Measurements from ENCODE around the gene SYT8. TPM values are rescaled to one million over a fixed set of nuclear protein-coding genes. Genes with fewer than 3 reads are reported as not detected.
"Not testable (repeated sequence)": the region's sequence is repeated elsewhere in the genome, so short reads cannot be mapped to it uniquely, and the experiment has no call there.

SYT8 gene
- total RNA-seq, 1 experiment from 2014 or later, result 308 TPM

GRCh38 chr11:1797391-1798125, 37.2 kb upstream of the SYT8 start:
- DNase-seq (ENCODE audit: unreplicated experiment), result no peak
- intact Hi-C loops (cut with micrococcal nuclease), result no loop called here
- H3K36me3 Mint-ChIP-seq (ENCODE audit: insufficient read depth, unreplicated experiment), result no peaks in the 10 kb centered on the region
- ChIA-PET POLR2A (no interaction called here), CTCF (interaction anchor here (0.7 to 1.2 kb wide), 2 partner anchors 353 to 1108 kb away, joined by 3 read pairs; no protein-coding TSS in a partner anchor)
- H3K27ac Mint-ChIP-seq (ENCODE audit: low read depth, unreplicated experiment), result no peak overlapping the region
- no TSS peak for BruUV-seq (replicated peaks)
- no peak for TF ChIP-seq CTCF (IDR thresholded peaks at IDR 0.05; ENCODE audit: unreplicated experiment)
- peaks cover 12% of the 10 kb centered on the region for H3K27me3 Mint-ChIP-seq (ENCODE audit: insufficient read depth, unreplicated experiment)
- H3K4me1 Mint-ChIP-seq (ENCODE audit: insufficient read depth, unreplicated experiment), result peaks cover 7% of the 10 kb centered on the region
- H3K4me3 Mint-ChIP-seq (ENCODE audit: unreplicated experiment), result no peak overlapping the region
- H3K9me3 Mint-ChIP-seq (ENCODE audit: unreplicated experiment), result no peaks in the 10 kb centered on the region

GRCh38 chr11:1803246-1803645, 31.5 kb upstream of the SYT8 start:
- no TSS peak for BruUV-seq (replicated peaks)
- TF ChIP-seq CTCF (IDR thresholded peaks at IDR 0.05; ENCODE audit: unreplicated experiment), result no peak
- POLR2A ChIA-PET, result no interaction called here
- H3K36me3 Mint-ChIP-seq (ENCODE audit: insufficient read depth, unreplicated experiment), result peaks cover 6% of the 10 kb centered on the region
- H3K4me3 Mint-ChIP-seq (ENCODE audit: unreplicated experiment), result no peak overlapping the region
- CTCF ChIA-PET, result no interaction called here
- no peak overlapping the region for H3K27ac Mint-ChIP-seq (ENCODE audit: low read depth, unreplicated experiment)
- DNase-seq (ENCODE audit: unreplicated experiment), result no peak
- H3K4me1 Mint-ChIP-seq (ENCODE audit: insufficient read depth, unreplicated experiment), result no peaks in the 10 kb centered on the region
- H3K9me3 Mint-ChIP-seq (ENCODE audit: unreplicated experiment), result no peaks in the 10 kb centered on the region
- intact Hi-C loops (cut with micrococcal nuclease), result no loop called here
- H3K27me3 Mint-ChIP-seq (ENCODE audit: insufficient read depth, unreplicated experiment), result no peaks in the 10 kb centered on the region

GRCh38 chr11:1803835-1804519, 30.8 kb upstream of the SYT8 start:
- BruUV-seq (replicated peaks); H3K4me1 Mint-ChIP-seq (ENCODE audit: insufficient read depth, unreplicated experiment); intact Hi-C loops (cut with micrococcal nuclease); H3K9me3 Mint-ChIP-seq (ENCODE audit: unreplicated experiment); H3K4me3 Mint-ChIP-seq (ENCODE audit: unreplicated experiment); H3K27ac Mint-ChIP-seq (ENCODE audit: low read depth, unreplicated experiment); H3K27me3 Mint-ChIP-seq (ENCODE audit: insufficient read depth, unreplicated experiment); DNase-seq (ENCODE audit: unreplicated experiment); H3K36me3 Mint-ChIP-seq (ENCODE audit: insufficient read depth, unreplicated experiment): not testable (repeated sequence)
- CTCF ChIA-PET, result interaction anchor here (1.4 kb wide), 1 partner anchor 151 kb away, joined by 4 read pairs; no protein-coding TSS in a partner anchor
- POLR2A ChIA-PET, result interaction anchor here (0.6 to 1.8 kb wide), 3 partner anchors 10 to 42 kb away, joined by 3 to 4 read pairs (median 4); no protein-coding TSS in a partner anchor

GRCh38 chr11:1805525-1805924, 29.3 kb upstream of the SYT8 start:
- H3K4me3 Mint-ChIP-seq (ENCODE audit: unreplicated experiment), result no peak overlapping the region
- H3K27ac Mint-ChIP-seq (ENCODE audit: low read depth, unreplicated experiment), result no peak overlapping the region
- no peaks in the 10 kb centered on the region for H3K27me3 Mint-ChIP-seq (ENCODE audit: insufficient read depth, unreplicated experiment)
- DNase-seq (ENCODE audit: unreplicated experiment), result no peak
- H3K36me3 Mint-ChIP-seq (ENCODE audit: insufficient read depth, unreplicated experiment), result peaks cover 6% of the 10 kb centered on the region
- no peak for TF ChIP-seq CTCF (IDR thresholded peaks at IDR 0.05; ENCODE audit: unreplicated experiment)
- ChIA-PET POLR2A (interaction anchor here (0.8 to 1.8 kb wide), 5 partner anchors 9 to 33 kb away, joined by 3 to 4 read pairs (median 3); no protein-coding TSS in a partner anchor), CTCF (interaction anchor here (0.8 to 2.6 kb wide), 4 partner anchors 21 to 153 kb away, joined by 3 to 8 read pairs (median 4); no protein-coding TSS in a partner anchor)
- BruUV-seq (replicated peaks), result no TSS peak
- no peaks in the 10 kb centered on the region for H3K4me1 Mint-ChIP-seq (ENCODE audit: insufficient read depth, unreplicated experiment)
- H3K9me3 Mint-ChIP-seq (ENCODE audit: unreplicated experiment), result no peaks in the 10 kb centered on the region
- intact Hi-C loops (cut with micrococcal nuclease), result no loop called here

All from MCF 10A (cell line).